CMK (cell line): ENCODE data around the gene ENDOV.

Source experiments
- DNase-seq: peaks from one replicate; pipeline ENCODE4 v3.0.0-alpha.2; 2010; ENCODE audit warnings: low read depth

Gene ENDOV

GRCh38 chr17:80468242-80468641 lies 53.3 kb downstream of the ENDOV start:
- no peak for DNase-seq

- DNase-seq, result no peak
These were observed 54.0 kb downstream of the ENDOV start for GRCh38 chr17:80468781-80469493.

GRCh38 chr17:80469667-80470066 lies 54.7 kb downstream of the ENDOV start:
- no peak for DNase-seq

GRCh38 chr17:80470603-80471002 lies 55.6 kb downstream of the ENDOV start:
- DNase-seq, result no peak

GRCh38 chr17:80471922-80472321 lies 57.0 kb downstream of the ENDOV start:
- DNase-seq, result no peak

GRCh38 chr17:80472996-80473395 lies 58.0 kb downstream of the ENDOV start:
- no peak for DNase-seq

GRCh38 chr17:80473701-80474100 lies 58.7 kb downstream of the ENDOV start:
- no peak for DNase-seq

- DNase-seq, result no peak
These were observed 59.4 kb downstream of the ENDOV start for GRCh38 chr17:80474231-80474960.

GRCh38 chr17:80474961-80475909 lies 60.3 kb downstream of the ENDOV start:
- no peak for DNase-seq

GRCh38 chr17:80475910-80476876 lies 61.2 kb downstream of the ENDOV start, which contains the start of gene NPTX1:
Gene NPTX1, minus strand, starts transcription at chr17:80476607. Its CDS starts 161 bp downstream, at chr17:80476446.
- no peak for DNase-seq

GRCh38 chr17:80476877-80477646 lies 62.1 kb downstream of the ENDOV start:
- DNase-seq, result no peak

- no peak for DNase-seq
These were observed 62.9 kb downstream of the ENDOV start for GRCh38 chr17:80477647-80478478.

GRCh38 chr17:80478487-80479245 lies 63.7 kb downstream of the ENDOV start:
- no peak for DNase-seq

- DNase-seq, result no peak
These were observed 64.2 kb downstream of the ENDOV start for GRCh38 chr17:80479246-80479566.

GRCh38 chr17:80480248-80480647 lies 65.3 kb downstream of the ENDOV start:
- no peak for DNase-seq

GRCh38 chr17:80481284-80482057 lies 66.5 kb downstream of the ENDOV start:
- no peak for DNase-seq

- no peak for DNase-seq
These were observed 67.0 kb downstream of the ENDOV start for GRCh38 chr17:80482058-80482318.

GRCh38 chr17:80482555-80483308 lies 67.8 kb downstream of the ENDOV start:
- no peak for DNase-seq
